Measurements from ENCODE around the gene TOP2A.
A peak's percentile ranks its signal among the peaks of the same experiment; 100 is the strongest.

TOP2A gene

GRCh38 chr17:40417609-40418427, at the start of gene TOP2A:
Gene TOP2A (minus strand): TSS chr17:40417896. CDS start chr17:40417791, 105 bp downstream.
- DNase-seq = peak; percentile 100

- DNase-seq = no peak
Observed at GRCh38 chr17:40467281-40467867, 49.7 kb upstream of the TOP2A start.

- no peak for DNase-seq
Observed at GRCh38 chr17:40466298-40466971, 48.7 kb upstream of the TOP2A start.

GRCh38 chr17:40464392-40464855, 46.7 kb upstream of the TOP2A start:
- no peak for DNase-seq

GRCh38 chr17:40463122-40463550, 45.4 kb upstream of the TOP2A start:
- no peak for DNase-seq

- no peak for DNase-seq
Observed at GRCh38 chr17:40462343-40463121, 44.8 kb upstream of the TOP2A start.

GRCh38 chr17:40461732-40462342, 44.1 kb upstream of the TOP2A start:
- no peak for DNase-seq

GRCh38 chr17:40460968-40461731, 43.5 kb upstream of the TOP2A start:
- DNase-seq = no peak

- DNase-seq = no peak
Observed at GRCh38 chr17:40460604-40460967, 42.9 kb upstream of the TOP2A start.

GRCh38 chr17:40459636-40460603, 42.2 kb upstream of the TOP2A start:
- no peak for DNase-seq

- DNase-seq = no peak
Observed at GRCh38 chr17:40458851-40459482, 41.3 kb upstream of the TOP2A start.

- no peak for DNase-seq
Observed at GRCh38 chr17:40457964-40458791, 40.5 kb upstream of the TOP2A start.

- DNase-seq = no peak
Observed at GRCh38 chr17:40457369-40457768, 39.7 kb upstream of the TOP2A start.

GRCh38 chr17:40456396-40456951, 38.8 kb upstream of the TOP2A start:
- DNase-seq = no peak

- no peak for DNase-seq
Observed at GRCh38 chr17:40454613-40454995, 36.9 kb upstream of the TOP2A start.

GRCh38 chr17:40453881-40454612, 36.4 kb upstream of the TOP2A start:
- no peak for DNase-seq

GRCh38 chr17:40452921-40453378, 35.3 kb upstream of the TOP2A start:
- no peak for DNase-seq

- no peak for DNase-seq
Observed at GRCh38 chr17:40452216-40452787, 34.6 kb upstream of the TOP2A start.

Measured in OCI-M1 (cell line).